NCI-H2227 (cell line): Measurements from ENCODE around the gene PDE6A.

Source experiments
- DNase-seq: peaks from one replicate; lab custom pipeline; 2025; ENCODE audit not compliant: unreplicated experiment; lab: John Stamatoyannopoulos, UW

PDE6A gene

GRCh38 chr5:149820536-149821510, 123.8 kb downstream of the PDE6A start:
- no peak for DNase-seq

GRCh38 chr5:149820012-149820411, 124.6 kb downstream of the PDE6A start:
- DNase-seq = no peak

- DNase-seq = no peak
These were observed 126.5 kb downstream of the PDE6A start for GRCh38 chr5:149818116-149818515.

- no peak for DNase-seq
These were observed 127.0 kb downstream of the PDE6A start for GRCh38 chr5:149817539-149818060.

- no peak for DNase-seq
These were observed 127.9 kb downstream of the PDE6A start for GRCh38 chr5:149816661-149817060.

- no peak for DNase-seq
These were observed 133.1 kb downstream of the PDE6A start for GRCh38 chr5:149811453-149811852.

GRCh38 chr5:149810856-149811255, 133.7 kb downstream of the PDE6A start:
- no peak for DNase-seq

- DNase-seq = peak; percentile 42
These were observed 134.5 kb downstream of the PDE6A start for GRCh38 chr5:149809931-149810691.

- DNase-seq = no peak
These were observed 136.2 kb downstream of the PDE6A start for GRCh38 chr5:149808264-149808982.
